Dermis lymphatic vessel endothelial cell (primary cell): Measurements from ENCODE around the gene MRI1. TPM values are rescaled to one million over a fixed set of nuclear protein-coding genes. Genes with fewer than 3 reads are reported as not detected.

ENCODE experiments used
- total RNA-seq: library from RNA; depleted of rRNA; stranded (reverse); fragments of >200 nt; gene quantifications from 2 replicates; pipeline ENCODE4 v1.2.1, GENCODE V29; 2014

MRI1 gene
- 22.3 and 26.7 TPM in 2 replicates for total RNA-seq

DNA sequence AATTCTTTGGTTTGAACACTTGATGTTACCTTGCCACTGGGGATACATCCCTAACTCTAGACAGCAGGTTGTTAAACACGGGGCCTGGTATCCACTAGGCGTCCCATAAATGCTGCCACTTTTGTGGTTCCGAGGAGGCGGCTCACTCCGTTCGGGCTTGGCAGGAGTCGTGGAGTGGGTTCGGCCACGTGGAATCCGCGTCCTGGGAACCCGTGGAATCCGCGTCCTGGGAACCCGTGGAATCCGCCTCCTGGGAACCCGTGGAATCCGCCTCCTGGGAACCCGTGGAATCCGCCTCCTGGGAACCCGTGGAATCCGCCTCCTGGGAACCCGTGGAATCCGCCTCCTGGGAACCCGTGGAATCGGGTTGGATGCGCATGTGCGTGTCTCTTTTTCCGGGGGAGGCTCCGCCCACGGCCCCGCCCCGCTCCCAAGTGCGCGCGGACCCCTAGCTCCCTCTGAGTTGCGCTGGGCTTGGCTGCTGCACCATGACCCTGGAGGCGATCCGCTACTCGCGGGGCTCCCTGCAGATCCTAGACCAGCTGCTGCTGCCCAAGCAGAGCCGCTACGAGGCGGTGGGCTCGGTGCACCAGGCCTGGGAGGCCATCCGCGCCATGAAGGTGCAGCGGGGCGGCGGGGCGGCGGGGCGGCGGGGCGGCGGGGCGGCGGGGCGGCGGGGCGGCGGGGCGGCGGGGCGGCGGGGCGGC lies at the start of gene MRI1:
Gene MRI1 (plus strand): TSS at position 422 of the 707 bp plus-strand sequence. CDS start 67 bp downstream, at position 489.

DNA sequence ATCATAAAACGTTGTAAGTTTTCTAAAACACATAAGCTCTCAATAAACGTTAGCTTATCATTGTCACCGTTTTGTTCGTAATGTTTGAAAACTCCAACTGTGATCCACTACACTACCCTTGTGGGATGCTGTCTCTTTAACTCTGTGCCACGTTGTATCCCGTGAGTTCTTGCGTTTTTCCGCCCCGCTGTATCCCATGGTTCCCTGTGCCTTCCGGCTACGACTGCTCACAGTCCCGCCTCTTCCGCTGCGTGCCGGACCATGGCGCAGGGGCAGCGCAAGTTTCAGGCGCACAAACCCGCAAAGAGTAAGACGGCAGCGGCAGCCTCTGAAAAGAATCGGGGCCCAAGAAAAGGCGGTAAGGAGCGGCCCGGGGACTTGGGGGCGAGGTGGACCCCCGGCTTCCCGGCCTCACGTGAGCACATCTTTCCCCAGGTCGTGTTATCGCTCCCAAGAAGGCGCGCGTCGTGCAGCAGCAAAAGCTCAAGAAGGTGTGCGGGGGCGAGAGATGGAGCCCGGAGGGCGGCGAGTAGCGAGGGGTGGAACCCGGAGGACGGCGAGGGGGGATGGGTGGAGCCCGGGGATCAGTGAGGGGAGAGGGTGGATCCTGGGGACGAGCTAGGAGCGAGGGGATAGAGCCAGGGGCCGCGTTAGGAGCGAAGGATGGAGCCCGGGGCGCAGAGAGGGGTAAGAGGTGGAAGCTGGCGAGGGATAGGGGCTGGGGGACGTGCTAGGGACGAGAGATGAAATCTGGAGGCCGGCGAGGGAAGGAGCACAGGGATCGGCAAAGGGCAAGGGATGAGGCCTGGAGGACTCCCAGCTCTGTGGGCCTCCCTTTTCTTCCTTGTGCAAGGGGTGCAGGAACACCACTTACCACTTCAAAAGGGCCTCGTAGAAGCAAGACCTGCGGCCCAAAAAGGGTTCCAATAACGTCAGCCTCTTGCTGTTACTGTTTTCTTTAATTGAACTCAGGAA lies 10.2 kb downstream of the MRI1 start, which contains the start of gene C19orf53:
Gene C19orf53 (plus strand): TSS at position 240 of the 975 bp plus-strand sequence. CDS start 22 bp downstream, at position 262.

DNA sequence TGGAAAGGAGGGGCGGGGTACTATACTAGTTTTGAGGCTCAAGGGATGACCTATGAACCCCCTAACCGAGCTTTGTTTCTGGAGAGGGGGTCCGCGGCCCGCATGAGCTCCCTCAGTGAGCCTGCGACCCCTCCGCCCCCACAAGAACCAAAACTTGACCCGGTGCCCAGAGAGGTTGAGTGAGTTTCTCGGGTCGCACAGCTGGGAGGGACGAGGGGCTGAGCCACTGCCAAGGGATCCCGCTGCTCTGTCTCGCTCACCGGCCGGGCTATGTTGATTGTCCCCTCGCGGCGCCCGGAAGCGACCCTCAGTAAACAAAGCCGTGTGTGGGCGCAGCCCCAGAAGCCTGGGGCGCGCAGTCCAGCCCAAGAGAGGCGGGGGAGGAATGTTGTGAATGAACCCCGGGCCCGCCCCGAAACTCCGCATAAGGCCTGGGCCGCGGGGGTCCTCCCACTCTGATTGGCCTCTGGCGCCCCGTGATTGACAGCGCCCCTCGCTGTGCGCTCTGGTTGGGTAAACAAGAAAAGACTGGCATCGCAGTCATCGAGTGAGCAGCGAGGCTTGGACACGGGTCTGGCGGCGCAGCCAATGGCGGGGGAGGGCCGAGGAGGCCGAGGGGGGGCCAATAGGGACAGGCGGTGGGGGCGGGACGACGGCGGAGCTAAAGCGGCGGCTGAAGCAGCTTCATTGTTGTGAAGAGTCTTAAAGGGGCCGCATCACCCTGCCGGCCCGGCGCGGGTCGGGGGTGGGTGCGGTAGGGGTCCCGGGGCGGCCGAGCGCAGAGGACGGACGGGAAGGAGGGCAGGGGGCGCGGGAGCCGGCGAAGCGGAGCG lies 30.7 kb downstream of the MRI1 start, which contains the start of gene ZSWIM4:
Gene ZSWIM4 (plus strand): TSS at position 687 of the 833 bp plus-strand sequence. CDS start 206 bp downstream, outside the sequence.

Other genes with a start within 250 kb of the MRI1 start
- gene C19orf53, start 9.9 kb downstream of the MRI1 start, total RNA-seq: 24.6 and 33.5 TPM in 2 replicates
- 8.5 and 11.1 TPM in 2 replicates for gene ZSWIM4, start 30.9 kb downstream of the MRI1 start, total RNA-seq
- gene NANOS3, start 112.6 kb downstream of the MRI1 start, total RNA-seq: not detected in 2 replicates
- 0.09 and 0.22 TPM in 2 replicates for gene BRME1, start 141.6 kb downstream of the MRI1 start, total RNA-seq
- gene CC2D1A, start 141.7 kb downstream of the MRI1 start, total RNA-seq: 3.5 and 3.7 TPM in 2 replicates
- not detected in 2 replicates for gene PODNL1, start 173.9 kb downstream of the MRI1 start, total RNA-seq
- gene DCAF15, start 188.0 kb downstream of the MRI1 start, total RNA-seq: 6.3 and 8.7 TPM in 2 replicates
- 1.7 and 2.1 TPM in 2 replicates for gene RFX1, start 241.8 kb downstream of the MRI1 start, total RNA-seq